Urinary bladder (tissue), 4 donors: ENCODE measurements around the gene VSTM4. TPM values are rescaled to one million over a fixed set of nuclear protein-coding genes. Genes with fewer than 3 reads are reported as not detected.

Source experiments
- DNase-seq: peaks from one replicate; pipeline ENCODE4 v3.0.0-alpha.2; 2015; ENCODE audit errors: extremely low spot score
- H3K27ac ChIP-seq: one replicate; pipeline ENCODE4 v1.5.1; 2013; ENCODE audit warnings: low read depth, mild to moderate bottlenecking, moderate library complexity
- H3K36me3 ChIP-seq: one replicate; pipeline ENCODE4 v1.6.1; 2013; ENCODE audit warnings: mild to moderate bottlenecking, moderate library complexity; ENCODE audit not compliant: insufficient read depth
- H3K4me1 ChIP-seq: one replicate; pipeline ENCODE4 v1.6.1; 2013; ENCODE audit warnings: mild to moderate bottlenecking, moderate library complexity; ENCODE audit not compliant: insufficient read depth
- H3K4me3 ChIP-seq: one replicate; pipeline ENCODE4 v1.5.1; 2013; ENCODE audit warnings: low read depth, low read length
- WGBS: extraction: QIAGEN DNeasy Blood & Tissue Kit; methylation state at CpG from one replicate; pipeline ENCODE4 v1.1.7; 2013; 5-methylcytosine and 5-hydroxymethylcytosine counted together
- polyA plus RNA-seq: library from polyadenylated mRNA; stranded (reverse); fragments of 200-250 nt; gene quantifications from one replicate; pipeline ENCODE4 v1.2.3, GENCODE V29; 2013
- total RNA-seq: library from RNA; depleted of rRNA; stranded (reverse); fragments of >200 nt; gene quantifications from one replicate; pipeline ENCODE4 v1.2.3, GENCODE V29; 2014
- donor health status: healthy with polysubstance abuse.
- donor health status: healthy.

The VSTM4 gene
- 60.2 TPM for total RNA-seq
- 18.7 TPM for polyA plus RNA-seq

- DNase-seq, result no peak
- Histone ChIP-seq H3K4me1 (no peaks in the 10 kb centered on the region), H3K36me3 (no peaks in the 10 kb centered on the region), H3K27ac (peak within 1 kb of the TSS; percentile 77), H3K4me3 (peak within 1 kb of the TSS; percentile 70)
- WGBS, result under 1% methylated on average over 95 of the region's 95 CpGs
Observed at GRCh38 chr10:49115015-49115795, at the start of gene VSTM4. Gene VSTM4 (minus strand): TSS chr10:49115522. CDS start chr10:49115485, 37 bp downstream.

GRCh38 chr10:49164559-49165188, 49.4 kb upstream of the VSTM4 start:
- WGBS, result 66% methylated on average over 9 of the region's 9 CpGs
- no peak for DNase-seq

GRCh38 chr10:49163741-49164140, 48.4 kb upstream of the VSTM4 start:
- 97% methylated on average over 4 of the region's 4 CpGs for WGBS
- DNase-seq, result no peak
- H3K27ac ChIP-seq, result no peak overlapping the region

More at GRCh38 chr10:49164559-49165188, 49.4 kb upstream of the VSTM4 start:
- Histone ChIP-seq H3K36me3 (no peaks in the 10 kb centered on the region), H3K4me1 (no peaks in the 10 kb centered on the region), H3K27ac (no peak overlapping the region), H3K4me3 (no peak overlapping the region)

GRCh38 chr10:49162761-49163310, 47.5 kb upstream of the VSTM4 start:
- Histone ChIP-seq H3K27ac (no peak overlapping the region), H3K4me3 (no peak overlapping the region), H3K36me3 (no peaks in the 10 kb centered on the region), H3K4me1 (no peaks in the 10 kb centered on the region)
- 87% methylated on average over 8 of the region's 8 CpGs for WGBS
- no peak for DNase-seq

More at GRCh38 chr10:49163741-49164140, 48.4 kb upstream of the VSTM4 start:
- Histone ChIP-seq H3K36me3 (no peaks in the 10 kb centered on the region), H3K4me3 (no peak overlapping the region), H3K4me1 (no peaks in the 10 kb centered on the region)

- no peak overlapping the region for H3K4me3 ChIP-seq
- WGBS, result 83% methylated on average over 5 of the region's 5 CpGs
- no peak overlapping the region for H3K27ac ChIP-seq
- DNase-seq, result no peak
- no peaks in the 10 kb centered on the region for H3K36me3 ChIP-seq
- H3K4me1 ChIP-seq, result no peaks in the 10 kb centered on the region
Observed at GRCh38 chr10:49162063-49162462, 46.7 kb upstream of the VSTM4 start.

- no peak overlapping the region for H3K4me3 ChIP-seq
- H3K27ac ChIP-seq, result no peak overlapping the region
- DNase-seq, result no peak
- WGBS, result 48% methylated on average over 8 of the region's 8 CpGs
- H3K36me3 ChIP-seq, result no peaks in the 10 kb centered on the region
- H3K4me1 ChIP-seq, result no peaks in the 10 kb centered on the region
Observed at GRCh38 chr10:49161411-49161997, 46.2 kb upstream of the VSTM4 start.

- Histone ChIP-seq H3K4me3 (no peak overlapping the region), H3K27ac (no peak overlapping the region), H3K4me1 (no peaks in the 10 kb centered on the region), H3K36me3 (no peaks in the 10 kb centered on the region)
- 94% methylated on average over 5 of the region's 5 CpGs for WGBS
- no peak for DNase-seq
Observed at GRCh38 chr10:49160814-49161213, 45.5 kb upstream of the VSTM4 start.

- no peak overlapping the region for H3K4me3 ChIP-seq
- whole genome bisulfite sequencing, result 92% methylated on average over 5 of the region's 5 CpGs
- H3K27ac ChIP-seq, result no peak overlapping the region
- H3K36me3 ChIP-seq, result no peaks in the 10 kb centered on the region
- DNase-seq, result no peak
- no peaks in the 10 kb centered on the region for H3K4me1 ChIP-seq
Observed at GRCh38 chr10:49160110-49160509, 44.8 kb upstream of the VSTM4 start.

- 35% methylated on average over 3 of the region's 3 CpGs for WGBS
- H3K4me1 ChIP-seq, result no peaks in the 10 kb centered on the region
- H3K36me3 ChIP-seq, result no peaks in the 10 kb centered on the region
Observed at GRCh38 chr10:49158915-49159314, 43.6 kb upstream of the VSTM4 start.

GRCh38 chr10:49158404-49158803, 43.1 kb upstream of the VSTM4 start:
- no peak overlapping the region for H3K4me3 ChIP-seq
- no peaks in the 10 kb centered on the region for H3K4me1 ChIP-seq
- no peak for DNase-seq
- H3K36me3 ChIP-seq, result no peaks in the 10 kb centered on the region
- H3K27ac ChIP-seq, result no peak overlapping the region
- WGBS, result 64% methylated on average over 7 of the region's 7 CpGs

More at GRCh38 chr10:49158915-49159314, 43.6 kb upstream of the VSTM4 start:
- H3K27ac ChIP-seq, result no peak overlapping the region
- no peak overlapping the region for H3K4me3 ChIP-seq
- no peak for DNase-seq

- no peaks in the 10 kb centered on the region for H3K4me1 ChIP-seq
- DNase-seq, result no peak
- no peak overlapping the region for H3K4me3 ChIP-seq
- 86% methylated on average over 3 of the region's 3 CpGs for WGBS
- H3K36me3 ChIP-seq, result no peaks in the 10 kb centered on the region
- H3K27ac ChIP-seq, result no peak overlapping the region
Observed at GRCh38 chr10:49157229-49157628, 41.9 kb upstream of the VSTM4 start.

GRCh38 chr10:49154641-49155040, 39.3 kb upstream of the VSTM4 start:
- Histone ChIP-seq H3K4me3 (no peak overlapping the region), H3K36me3 (no peaks in the 10 kb centered on the region), H3K27ac (no peak overlapping the region), H3K4me1 (no peaks in the 10 kb centered on the region)
- 88% methylated on average over 6 of the region's 6 CpGs for WGBS
- no peak for DNase-seq

- H3K4me3 ChIP-seq, result no peak overlapping the region
- no peaks in the 10 kb centered on the region for H3K4me1 ChIP-seq
- no peaks in the 10 kb centered on the region for H3K36me3 ChIP-seq
- 95% methylated on average over 1 of the region's 1 CpG for WGBS
- H3K27ac ChIP-seq, result no peak overlapping the region
- DNase-seq, result no peak
Observed at GRCh38 chr10:49153971-49154370, 38.6 kb upstream of the VSTM4 start.
